Fibroblast of skin of right quadriceps (primary cell): ENCODE data around the gene TPO.
"Not testable (repeated sequence)": the region's sequence is repeated elsewhere in the genome, so short reads cannot be mapped to it uniquely, and the experiment has no call there.

Experiments used
- DNase-seq: peaks from one replicate; pipeline ENCODE4 v3.0.0-alpha.2; 2013

Gene TPO

DNA sequence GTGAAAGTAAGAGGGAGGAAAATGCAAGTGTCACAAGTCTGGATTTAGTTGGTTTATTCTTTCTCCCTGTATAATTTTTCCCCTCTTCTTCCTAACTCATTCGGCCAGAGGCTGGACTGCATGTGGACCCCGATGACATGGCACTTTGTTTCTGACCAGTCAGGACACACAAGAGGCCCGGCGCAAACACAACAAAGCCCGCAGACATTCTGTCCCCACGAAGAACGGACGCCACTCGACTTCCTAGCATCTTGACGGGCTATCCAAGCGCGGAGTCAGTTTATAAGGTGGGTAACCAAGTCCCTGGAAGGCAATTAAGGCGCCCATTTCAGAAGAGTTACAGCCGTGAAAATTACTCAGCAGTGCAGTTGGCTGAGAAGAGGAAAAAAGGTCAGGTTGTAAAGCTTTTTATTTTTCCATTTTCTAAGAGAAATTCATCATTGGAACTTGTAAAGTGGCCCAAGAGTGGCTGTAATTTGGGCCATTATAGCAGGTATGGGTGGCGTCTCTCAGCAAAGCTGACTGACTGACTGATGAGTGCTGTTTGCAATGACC, at the start of gene TPO:
TSS of gene TPO (plus strand) at position 308 of the 555 bp plus-strand sequence. CDS start 946 bp downstream, outside the sequence.
- no peak for DNase-seq

DNA sequence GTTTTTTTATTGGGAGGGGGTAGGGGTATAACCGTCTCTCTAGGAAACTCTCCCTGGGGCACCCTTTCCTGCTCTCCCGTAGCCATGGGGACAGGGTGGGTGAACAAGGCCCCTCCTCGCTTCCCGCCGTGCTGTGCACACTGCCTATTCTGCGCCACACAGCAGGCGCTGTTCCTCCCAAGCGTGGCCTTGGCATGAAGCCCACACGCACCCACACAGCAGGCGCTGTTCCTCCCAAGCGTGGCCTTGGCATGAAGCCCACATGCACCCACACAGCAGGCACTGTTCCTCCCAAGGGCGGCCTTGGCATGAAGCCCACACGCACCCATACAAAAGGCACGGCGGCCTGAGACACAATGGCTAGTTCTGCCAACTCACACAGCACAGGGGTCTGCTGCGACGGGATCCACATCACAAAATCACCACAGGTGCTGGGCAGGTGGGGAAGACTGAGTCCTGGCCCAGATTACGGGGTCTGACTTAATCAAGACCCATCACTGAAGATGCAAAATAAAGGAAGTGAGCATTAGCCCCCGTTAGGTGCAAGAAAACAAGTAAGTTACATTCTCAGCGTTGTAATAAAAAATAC, 46.6 kb upstream of the TPO start:
- DNase-seq, result no peak

DNA sequence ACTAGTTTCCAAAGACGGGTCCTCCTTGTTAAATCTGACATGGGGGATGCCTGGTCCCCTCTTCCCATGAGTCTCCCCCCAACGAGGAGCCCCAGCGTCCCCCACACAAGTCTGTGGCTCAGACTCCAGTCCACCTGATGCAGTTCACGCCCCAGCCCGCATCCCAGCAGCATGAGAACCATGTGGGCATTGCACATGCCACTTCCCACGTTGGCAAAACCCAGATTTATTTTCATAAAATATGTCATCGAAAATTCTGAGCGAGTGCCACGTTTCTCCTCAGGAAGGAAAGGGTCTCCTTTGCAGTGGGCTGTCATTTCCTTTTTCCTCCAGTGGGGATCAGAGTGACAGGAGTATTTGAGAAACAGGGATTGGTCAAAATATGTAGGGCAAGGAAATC, 45.7 kb upstream of the TPO start:
- DNase-seq, result no peak

DNA sequence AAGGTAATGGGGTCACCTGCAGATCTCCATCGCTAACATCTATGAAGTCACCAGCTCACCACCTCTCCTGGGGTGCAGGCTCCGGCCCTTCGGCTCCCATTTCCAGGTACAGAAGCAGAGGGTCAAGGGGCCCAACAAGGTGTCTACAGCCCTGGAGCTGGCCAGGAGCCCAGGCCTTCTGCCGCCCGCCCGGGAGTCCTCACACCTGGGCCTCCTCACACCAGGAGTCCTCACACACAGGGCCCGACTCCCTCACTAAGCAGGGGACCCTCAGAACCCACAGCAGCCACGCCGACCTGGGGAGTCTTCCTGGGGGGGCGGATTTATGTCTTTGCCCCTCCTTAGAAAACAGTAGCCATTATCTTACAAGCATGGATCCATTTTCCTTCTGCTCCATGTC, 43.4 kb upstream of the TPO start:
- DNase-seq, result no peak

DNA sequence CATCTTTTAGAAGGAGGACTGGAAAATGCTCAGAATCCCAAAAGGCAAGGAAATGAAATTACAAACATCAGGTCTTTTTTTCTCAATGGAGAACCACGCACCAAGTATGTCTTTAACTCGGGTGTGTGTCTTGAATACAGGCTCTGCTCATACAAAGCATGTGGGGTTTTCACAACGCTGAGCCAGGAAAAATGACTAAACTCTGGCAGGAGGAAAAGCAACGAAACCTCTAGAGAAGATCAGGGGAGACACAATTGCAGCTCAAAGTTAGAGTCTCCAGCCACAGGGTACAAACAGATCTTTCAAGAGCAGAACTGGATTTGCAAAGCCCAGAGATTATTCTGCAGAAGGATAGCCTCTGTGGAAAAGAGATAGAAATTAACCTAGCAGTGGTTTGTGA, 42.8 kb upstream of the TPO start:
- no peak for DNase-seq

DNA sequence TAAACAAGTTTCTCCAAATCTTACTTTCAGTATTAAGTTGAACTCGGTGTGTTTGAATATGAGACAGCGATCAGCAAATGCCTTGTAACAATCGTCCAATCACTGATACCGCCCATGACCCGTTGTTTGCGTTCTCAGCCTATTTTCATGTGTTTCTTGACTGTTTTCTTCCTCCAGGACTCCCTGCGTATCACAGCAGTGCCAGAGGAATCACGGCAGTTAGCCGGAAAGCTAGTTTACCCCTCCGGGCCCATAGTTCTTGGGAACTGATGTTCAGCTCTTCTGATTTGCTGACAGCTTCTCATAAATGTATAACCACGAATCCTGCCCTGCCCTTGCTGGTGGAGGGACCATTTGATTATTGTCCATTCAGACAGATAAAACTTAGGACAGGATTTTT, 42.2 kb upstream of the TPO start:
- DNase-seq, result no peak

DNA sequence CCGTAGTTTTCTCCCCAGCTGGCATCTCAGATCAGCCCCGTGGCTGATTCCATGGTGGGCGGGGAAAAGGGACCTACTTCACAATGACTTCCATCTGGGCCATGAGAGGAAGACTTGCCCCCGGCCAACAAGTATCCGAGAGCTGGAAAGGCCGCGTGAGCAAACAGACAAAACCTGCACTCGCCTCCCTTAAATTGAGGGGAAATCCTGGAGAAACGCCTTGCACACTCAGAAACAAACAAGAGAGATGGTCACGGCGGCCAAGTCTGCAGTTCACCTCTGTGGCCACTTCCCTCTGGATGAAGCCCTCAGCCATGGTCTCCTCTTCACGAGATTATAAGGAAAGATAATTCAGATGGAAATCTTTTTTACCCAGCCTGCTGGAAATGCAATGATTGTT, 39.4 kb upstream of the TPO start:
- no peak for DNase-seq

DNA sequence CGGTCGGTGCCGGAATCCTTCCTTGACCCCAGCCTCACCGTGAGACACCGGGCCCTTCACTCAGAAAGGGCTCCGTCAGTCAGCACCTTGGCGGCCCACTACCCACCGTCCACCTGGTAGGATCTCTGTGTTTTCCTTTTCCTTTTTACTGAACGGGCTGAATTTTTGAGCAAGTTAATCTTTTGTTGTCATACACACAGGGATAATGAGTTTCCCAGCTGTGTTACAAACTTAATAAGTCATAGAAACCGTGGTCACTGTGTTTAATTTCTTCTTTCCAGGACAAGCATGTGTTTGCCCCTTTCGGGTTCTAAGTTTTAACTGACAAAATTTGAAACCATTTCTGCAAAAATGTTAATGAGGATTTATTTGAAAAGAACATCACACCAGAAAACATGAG, 39.0 kb upstream of the TPO start:
- DNase-seq, result no peak

DNA sequence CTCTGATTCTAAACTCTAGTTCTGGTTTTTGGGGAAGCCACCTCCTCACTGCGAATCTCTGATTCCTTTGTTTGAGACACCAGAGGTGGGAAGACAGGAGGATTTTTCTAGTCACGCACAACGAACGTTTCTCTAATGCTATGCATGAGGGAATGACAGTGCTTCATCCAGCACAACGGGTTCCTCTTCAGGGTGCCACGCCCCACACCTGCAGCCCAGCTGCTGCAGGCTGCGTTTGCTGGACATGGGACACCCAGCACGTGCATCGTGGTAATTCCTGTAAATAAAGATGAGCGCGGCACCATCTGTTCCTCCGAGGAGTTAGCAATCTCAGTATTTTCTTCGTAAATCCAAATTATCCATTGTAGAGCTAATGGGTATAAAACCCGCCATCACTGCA, 37.5 kb upstream of the TPO start:
- no peak for DNase-seq

DNA sequence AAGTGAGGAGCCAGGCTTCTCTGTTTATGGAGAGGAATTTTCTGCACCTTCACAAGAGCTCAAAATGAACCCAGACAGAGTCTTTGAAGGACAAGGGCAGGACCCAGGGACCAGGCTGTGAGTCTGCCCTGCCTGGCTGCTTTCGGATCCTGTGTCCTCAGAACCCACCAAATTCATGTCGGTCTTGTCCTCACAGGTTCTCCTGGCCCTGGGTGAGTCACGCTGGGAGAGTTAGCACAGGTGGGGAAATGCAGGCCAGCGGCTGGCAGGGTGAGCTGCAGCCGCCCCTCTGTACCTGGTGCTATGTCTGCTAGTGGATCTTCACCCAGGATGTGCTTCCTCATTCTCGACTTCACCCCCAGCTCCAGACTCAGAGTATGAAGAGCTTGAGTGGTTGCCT, 35.8 kb upstream of the TPO start:
- DNase-seq, result no peak

DNA sequence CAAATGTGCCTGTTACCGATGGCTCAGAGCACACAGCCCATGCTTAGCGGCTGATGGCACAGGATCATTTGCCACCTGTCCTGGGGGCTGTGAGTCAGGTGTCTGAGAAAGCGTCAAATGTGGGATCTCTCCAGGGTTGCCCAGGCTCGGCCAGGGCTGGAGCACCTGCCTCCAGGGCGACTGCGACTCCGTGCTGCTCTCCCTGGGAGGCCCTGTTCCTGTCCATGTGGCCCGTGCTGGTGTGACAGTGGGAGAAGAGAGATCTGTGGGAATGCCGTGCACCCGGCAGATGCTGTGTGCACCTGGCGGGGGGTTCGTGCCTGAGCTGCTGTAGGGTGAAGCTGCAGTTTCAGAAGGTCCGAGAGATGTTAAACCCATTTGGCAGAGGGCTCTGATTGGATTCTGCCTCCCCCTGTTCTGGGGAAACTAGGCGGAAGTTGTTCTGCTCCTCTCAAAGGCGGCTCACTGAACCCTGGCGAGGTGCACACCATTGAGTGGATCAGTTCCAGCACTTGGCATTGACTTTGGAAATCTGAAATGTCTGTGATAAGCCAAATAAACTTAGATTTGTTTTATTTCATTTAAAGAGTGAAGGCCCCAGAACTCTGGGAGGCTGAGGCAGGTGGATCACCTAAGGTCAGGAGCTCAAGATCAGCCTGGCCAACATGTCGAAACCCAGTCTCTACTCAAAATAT, 34.7 kb upstream of the TPO start:
- no peak for DNase-seq

DNA sequence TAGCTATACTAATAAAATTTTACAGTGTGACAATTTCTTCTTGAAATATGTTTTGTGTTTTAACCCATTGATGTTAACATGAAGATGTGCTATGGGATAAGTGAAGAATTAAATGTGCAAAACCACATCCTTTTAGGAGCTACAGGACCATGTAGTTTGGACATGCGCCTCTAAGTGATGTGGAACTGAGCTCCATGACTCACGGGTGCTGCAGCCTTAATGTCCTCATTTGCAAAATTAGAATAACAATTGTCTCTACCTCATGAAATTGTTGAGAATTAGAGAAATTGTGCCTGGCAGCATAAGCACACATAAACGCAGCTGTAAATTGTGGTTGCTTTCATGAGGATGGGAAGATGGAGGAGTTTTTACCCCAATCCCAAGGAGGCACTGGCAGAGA, 31.6 kb upstream of the TPO start:
- no peak for DNase-seq

DNA sequence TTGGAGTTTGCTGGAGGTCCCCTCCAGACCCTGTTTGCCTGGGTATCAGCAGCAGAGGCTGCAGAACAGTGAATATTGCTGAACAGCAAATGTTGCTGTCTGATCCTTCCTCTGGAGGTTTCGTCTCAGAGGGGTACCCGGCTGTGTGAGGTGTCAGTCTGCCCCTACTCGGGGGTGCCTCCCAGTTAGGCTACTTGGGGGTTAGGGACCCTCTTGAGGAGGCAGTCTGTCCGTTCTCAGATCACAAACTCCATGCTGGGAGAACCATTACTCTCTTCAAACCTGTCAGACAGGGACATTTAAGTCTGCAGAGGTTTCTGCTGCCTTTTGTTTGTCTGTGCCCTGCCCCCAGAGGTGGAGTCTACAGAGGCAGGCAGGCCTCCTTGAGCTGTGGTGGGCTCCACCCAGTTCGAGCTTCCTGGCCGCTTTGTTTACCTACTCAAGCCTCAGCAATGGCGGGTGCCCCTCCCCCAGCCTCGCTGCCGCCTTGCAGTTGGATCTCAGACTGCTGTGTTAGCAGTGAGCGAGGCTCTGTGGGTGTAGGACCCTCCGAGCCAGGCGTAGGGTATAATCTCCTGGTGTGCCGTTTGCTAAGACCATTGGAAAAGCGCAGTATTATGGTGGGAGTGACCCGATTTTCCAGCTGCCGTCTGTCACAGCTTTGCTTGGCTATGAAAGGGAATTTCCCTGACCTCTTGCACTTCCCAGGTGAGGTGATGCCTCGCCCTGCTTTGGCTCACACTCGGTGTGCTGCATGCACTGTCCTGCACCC, 25.1 kb upstream of the TPO start:
- DNase-seq, result not testable (repeated sequence)

DNA sequence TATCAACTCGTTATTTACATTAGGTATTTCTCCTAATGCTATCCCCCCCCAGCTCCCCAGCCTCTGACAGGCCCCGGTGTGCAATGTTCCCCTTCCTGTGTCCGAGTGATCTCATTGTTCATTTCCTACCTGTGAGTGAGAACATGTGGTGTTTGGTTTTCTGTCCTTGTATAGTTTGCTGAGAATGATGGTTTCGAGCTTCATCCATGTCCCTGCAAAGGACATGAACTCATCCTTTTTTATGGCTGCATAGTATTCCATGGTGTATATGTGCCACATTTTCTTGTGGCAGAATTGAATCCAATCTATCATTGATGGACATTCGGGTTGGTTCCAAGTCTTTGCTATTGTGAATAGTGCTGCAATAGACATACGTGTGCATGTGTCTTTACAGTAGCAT, 23.1 kb upstream of the TPO start:
- DNase-seq, result not testable (repeated sequence)

DNA sequence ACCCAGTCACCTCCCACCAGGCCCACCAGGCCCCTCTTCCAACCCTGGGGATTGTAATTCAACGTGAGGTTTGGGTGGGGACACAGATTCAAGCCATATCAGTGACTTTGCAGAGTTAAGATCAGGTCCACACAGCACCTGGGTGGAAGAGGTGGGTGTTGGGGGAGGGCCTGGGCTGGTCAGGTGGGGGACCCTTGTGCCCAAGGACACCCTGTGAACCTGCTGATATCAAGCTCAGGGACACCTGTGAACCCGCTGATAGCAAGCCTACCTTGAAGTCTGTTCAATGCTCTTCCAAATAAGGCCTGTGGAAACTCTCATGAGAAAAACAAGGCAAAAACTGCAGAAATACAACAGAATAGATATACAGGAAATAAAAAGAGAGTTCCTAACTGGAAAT, 19.9 kb upstream of the TPO start:
- DNase-seq, result no peak

DNA sequence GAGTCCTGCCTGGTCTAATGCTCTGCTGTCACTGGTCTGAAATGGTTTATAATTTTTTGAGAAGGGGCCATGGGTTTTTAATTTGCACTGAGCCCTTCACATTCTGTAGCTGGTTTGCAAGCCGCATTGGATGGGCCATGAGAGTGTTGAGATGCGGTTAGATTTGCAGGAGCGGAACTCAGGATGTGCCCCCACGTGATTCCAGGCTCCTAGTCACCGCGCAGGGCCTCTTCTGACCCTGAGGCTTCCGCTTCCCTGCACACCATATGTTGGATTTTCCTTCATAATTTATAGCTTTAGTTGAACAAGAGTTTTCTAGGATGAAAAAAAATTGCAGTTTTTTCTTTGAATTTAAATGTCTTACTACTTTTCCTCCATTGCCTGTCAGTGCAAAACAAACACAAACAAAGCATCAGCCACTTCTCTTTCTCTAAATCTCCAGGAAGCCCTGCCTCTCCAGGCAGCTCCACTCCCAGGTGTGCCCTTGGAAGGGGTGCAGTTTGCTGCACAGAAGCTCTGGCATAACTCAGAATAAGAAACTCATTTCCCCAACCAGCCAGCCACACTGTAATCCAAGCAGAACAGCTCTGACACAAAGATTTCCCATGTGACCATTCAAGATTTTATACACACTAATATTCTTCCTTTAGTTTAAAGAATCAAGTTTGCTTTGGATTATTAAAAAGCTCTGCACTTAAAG, 18.4 kb upstream of the TPO start:
- no peak for DNase-seq

DNA sequence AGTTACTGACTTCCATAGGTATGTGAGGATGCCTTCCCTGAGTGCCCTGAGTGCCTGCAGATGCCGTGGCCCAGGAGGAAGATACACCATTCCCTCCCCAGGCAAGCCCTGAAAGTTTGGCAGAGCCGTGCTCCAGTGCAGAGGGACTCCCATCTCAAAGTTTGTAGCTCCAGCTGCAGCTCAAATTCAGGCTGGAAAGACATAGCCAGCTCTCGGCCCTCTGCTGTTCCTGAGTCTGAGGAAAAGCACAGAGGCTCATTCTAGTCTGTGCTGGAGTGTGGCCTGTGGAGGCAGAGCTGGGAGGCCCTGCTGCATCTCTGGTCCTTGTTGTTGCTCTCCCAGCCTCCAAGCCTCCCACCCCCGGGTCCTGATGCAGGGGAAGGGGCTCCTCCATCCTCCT, 15.9 kb upstream of the TPO start:
- DNase-seq, result no peak

DNA sequence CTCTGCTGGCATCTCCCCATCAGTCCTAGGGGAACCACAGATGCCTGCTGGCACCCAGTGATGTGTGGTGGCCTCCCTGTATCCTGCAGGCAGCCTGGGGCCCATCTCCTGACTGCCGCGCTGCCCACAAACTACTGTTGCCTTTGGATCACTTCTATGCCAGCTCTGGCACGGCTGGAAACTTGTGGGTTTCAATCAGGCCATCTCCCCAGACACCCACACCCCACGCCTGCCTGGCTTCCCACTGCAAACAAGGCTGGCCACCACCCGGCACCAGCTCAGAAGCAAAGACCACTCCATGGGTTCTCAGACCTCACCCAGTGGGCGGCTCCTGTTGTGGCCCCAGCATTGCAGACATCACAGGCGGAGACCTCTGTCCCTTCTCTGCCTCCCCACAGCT, 15.1 kb upstream of the TPO start:
- no peak for DNase-seq

DNA sequence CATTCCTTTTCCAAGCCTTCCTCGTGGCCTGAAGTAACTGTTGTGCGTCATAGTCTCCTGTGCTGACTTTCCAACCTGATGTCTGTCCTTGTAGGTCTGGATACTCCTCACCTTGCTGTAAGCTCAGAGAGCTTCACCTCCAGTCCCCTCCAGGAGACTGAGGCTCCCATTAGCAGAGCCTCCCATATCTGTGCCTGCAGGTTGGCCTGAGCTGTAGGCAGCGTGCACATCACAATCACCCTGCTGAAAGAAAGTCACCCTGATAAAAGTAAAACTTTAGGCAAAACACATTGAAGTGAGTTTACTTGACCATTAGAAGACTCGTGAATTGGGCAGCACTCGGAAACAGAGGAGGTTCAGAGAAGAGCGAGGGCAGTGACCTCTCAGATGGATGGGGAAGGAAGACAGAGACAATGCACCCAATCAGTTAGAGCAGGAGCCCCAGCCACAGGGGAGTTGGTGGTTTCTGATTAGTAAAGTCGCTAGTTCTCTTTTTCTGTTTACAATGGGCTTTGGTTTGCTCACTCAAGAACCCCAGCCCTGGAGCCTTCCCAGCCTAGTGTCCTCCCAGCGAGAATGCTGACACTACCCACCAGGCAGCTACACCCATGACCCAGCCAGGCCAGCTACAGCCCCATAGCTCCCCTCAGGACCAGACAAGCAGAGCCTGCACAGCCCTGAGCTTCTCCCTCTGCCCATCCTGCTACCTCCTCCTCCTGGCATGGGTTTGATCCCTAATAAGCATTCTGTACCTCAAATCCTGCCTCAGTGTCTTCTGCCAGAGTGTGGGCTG, 12.1 kb upstream of the TPO start:
- no peak for DNase-seq

DNA sequence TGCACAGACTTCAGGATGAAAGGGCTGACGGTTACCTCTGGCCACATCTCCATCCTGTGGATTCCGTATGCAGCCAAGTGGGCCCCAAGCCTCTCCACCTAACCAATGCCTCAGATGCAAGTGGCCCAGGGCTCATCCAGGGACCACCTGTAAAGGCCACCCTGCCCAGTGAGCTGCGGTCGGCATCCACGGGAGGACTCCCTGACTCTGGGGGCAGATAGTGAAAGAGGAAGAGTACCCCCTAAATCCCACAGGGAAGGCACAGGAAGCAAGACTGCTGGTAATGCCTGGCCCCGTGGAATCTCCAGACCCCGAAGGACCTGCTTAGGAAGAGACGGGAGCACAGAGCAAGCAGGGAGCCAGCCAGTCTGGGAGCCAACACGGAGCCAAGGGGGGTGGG, 11.2 kb upstream of the TPO start:
- DNase-seq, result no peak

DNA sequence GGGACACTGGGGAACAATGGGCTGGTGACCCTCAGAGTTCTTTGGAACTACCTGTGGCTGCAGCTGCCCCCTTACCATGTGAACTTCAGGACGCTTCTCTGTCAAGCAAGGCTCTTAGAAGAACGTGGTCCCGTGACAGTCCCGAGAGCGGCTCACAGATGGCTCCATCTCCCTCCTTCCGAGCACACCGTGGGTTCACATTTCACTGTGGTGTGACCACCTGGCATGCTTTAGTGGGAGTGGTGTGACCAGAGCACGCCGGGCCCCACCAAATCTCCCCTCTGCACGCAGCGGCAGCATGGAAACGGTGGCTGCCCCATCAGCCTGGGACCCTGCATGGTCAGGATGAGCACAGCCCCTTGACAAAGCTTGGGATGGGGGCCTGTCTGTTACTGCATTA, 9.7 kb upstream of the TPO start:
- DNase-seq, result no peak

DNA sequence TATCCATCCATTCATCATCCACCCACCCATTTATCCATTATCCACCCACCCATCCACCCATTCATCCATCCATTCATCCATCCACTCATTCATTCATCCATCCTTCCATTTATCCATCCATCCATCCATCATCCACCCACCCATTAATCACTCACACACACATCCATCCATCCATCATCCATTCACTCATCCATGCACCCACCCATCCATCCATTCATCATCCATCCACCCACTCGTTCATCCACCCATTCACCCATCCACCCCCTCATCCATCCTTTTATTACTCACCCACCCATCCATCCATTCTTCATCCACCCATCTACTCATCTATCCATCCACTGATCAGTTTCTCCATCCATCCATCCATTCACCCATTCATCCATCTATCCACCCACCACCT, 8.1 kb upstream of the TPO start:
- no peak for DNase-seq

DNA sequence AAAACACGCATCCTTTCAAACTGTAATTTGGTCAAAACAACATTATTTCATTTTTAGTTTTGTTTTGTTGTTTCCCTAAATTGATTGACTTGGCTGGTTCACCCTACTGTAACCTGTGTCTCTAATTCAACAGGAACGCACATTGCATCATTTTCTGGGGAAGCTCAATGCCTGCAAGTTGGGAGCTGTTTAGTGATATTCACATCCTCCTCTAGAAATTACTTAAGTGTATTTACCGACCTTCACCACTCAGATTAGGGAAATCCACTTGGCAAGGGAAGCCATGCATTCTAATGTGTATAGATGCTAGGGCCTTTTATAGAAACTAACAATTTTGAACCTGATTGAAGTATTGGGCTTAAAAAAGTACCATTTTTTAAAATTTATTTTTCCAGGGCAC, 7.3 kb upstream of the TPO start:
- no peak for DNase-seq
